Measurements from ENCODE around the gene BSND. TPM values are rescaled to one million over a fixed set of nuclear protein-coding genes. Genes with fewer than 3 reads are reported as not detected.

Gene BSND
- total and polyA plus RNA-seq, 9 donors: 0.10 to 0.46 (median 0.10) TPM; not detected in 6

GRCh38 chr1:55010194-55010886, 11.6 kb downstream of the BSND start:
- Histone ChIP-seq H3K27me3 (no peaks in the 10 kb centered on the region), H3K36me3 (no peaks in the 10 kb centered on the region), H3K4me1 (ENCODE audit: insufficient read depth) (no peaks in the 10 kb centered on the region), H3K9me3 (no peaks in the 10 kb centered on the region), H3K27ac (no peak overlapping the region), H3K4me3 (no peak overlapping the region)
- 82 to 86% (median 86%) methylated on average over 9 of the region's 9 CpGs for WGBS, 3 donors
- DNase-seq: no peak
- intact Hi-C loops (cut with DNase I): no loop called here
- TF ChIP-seq, protein P1, sequence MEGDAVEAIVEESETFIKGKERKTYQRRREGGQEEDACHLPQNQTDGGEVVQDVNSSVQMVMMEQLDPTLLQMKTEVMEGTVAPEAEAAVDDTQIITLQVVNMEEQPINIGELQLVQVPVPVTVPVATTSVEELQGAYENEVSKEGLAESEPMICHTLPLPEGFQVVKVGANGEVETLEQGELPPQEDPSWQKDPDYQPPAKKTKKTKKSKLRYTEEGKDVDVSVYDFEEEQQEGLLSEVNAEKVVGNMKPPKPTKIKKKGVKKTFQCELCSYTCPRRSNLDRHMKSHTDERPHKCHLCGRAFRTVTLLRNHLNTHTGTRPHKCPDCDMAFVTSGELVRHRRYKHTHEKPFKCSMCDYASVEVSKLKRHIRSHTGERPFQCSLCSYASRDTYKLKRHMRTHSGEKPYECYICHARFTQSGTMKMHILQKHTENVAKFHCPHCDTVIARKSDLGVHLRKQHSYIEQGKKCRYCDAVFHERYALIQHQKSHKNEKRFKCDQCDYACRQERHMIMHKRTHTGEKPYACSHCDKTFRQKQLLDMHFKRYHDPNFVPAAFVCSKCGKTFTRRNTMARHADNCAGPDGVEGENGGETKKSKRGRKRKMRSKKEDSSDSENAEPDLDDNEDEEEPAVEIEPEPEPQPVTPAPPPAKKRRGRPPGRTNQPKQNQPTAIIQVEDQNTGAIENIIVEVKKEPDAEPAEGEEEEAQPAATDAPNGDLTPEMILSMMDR (IDR thresholded peaks at IDR 0.05): no peak
- TF ChIP-seq EP300 (IDR thresholded peaks at IDR 0.05) (no peak), POLR2A (IDR thresholded peaks at IDR 0.05) (no peak)

DNA sequence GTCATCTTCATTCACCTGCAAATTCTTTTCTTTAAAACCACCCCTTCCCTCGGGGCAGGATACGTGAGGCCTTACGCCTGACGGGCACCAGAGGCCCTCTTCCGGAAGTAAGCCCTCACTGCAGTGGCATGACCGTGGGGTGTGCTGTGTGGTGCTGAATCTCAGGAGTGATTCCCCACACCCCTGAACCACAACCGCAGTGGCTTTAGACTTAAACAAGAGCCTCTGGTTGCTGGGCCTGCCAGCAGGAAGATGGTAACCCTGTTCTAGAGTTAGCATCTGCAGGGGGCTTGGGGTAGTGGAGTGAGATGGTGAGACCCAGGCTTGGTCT, 12.1 kb downstream of the BSND start:
- H3K4me1 ChIP-seq (ENCODE audit: insufficient read depth): no peaks in the 10 kb centered on the region
- no peaks in the 10 kb centered on the region for H3K9me3 ChIP-seq
- DNase-seq: no peak
- 94 to 97% (median 94%) methylated on average over 7 of the region's 7 CpGs for WGBS, 3 donors
- H3K36me3 ChIP-seq: no peaks in the 10 kb centered on the region
- H3K27me3 ChIP-seq: no peaks in the 10 kb centered on the region
- H3K27ac ChIP-seq: no peak overlapping the region
- TF ChIP-seq POLR2A (IDR thresholded peaks at IDR 0.05): no peak
- TF ChIP-seq, protein P1 (IDR thresholded peaks at IDR 0.05): no peak
- no peak for TF ChIP-seq EP300 (IDR thresholded peaks at IDR 0.05)
- intact Hi-C loops (cut with DNase I): no loop called here
- H3K4me3 ChIP-seq: no peak overlapping the region

DNA sequence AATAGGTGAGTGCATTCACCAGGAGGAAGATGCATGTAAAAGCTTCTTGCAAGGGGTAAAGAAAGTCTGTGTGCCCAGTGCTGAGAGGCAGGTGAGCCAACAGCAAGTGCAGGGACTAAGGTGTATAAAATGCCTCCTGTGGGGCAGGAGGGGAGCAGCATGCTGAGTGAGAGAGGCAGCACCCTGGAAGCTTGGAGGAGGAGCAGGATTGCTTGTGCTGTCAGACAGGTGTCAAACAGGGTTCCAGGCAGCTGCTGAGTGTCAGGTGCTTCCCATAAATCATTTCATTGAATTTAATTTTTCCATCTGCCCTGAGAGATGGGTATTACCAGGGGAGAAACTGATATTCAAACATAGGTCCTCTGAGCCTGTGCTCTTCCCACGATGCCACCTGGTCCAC, 13.9 kb downstream of the BSND start:
- TF ChIP-seq EP300 (IDR thresholded peaks at IDR 0.05) (no peak), POLR2A (IDR thresholded peaks at IDR 0.05) (no peak)
- 75 to 86% (median 81%) methylated on average over 1 of the region's 1 CpG for WGBS, 3 donors
- Histone ChIP-seq H3K36me3 (no peaks in the 10 kb centered on the region), H3K9me3 (no peaks in the 10 kb centered on the region), H3K4me3 (no peak overlapping the region), H3K4me1 (ENCODE audit: insufficient read depth) (no peaks in the 10 kb centered on the region), H3K27me3 (no peaks in the 10 kb centered on the region), H3K27ac (no peak overlapping the region)
- intact Hi-C loops (cut with DNase I): no loop called here
- no peak for DNase-seq

GRCh38 chr1:55015123-55015522, 16.4 kb downstream of the BSND start:
- intact Hi-C loops (cut with DNase I): no loop called here
- no peak for DNase-seq
- H3K27me3 ChIP-seq: no peaks in the 10 kb centered on the region
- H3K36me3 ChIP-seq: no peaks in the 10 kb centered on the region
- no peaks in the 10 kb centered on the region for H3K9me3 ChIP-seq
- no peak overlapping the region for H3K4me3 ChIP-seq
- no peak for TF ChIP-seq EP300 (IDR thresholded peaks at IDR 0.05)
- TF ChIP-seq, protein P1 (IDR thresholded peaks at IDR 0.05): no peak
- TF ChIP-seq POLR2A (IDR thresholded peaks at IDR 0.05): no peak
- 73 to 83% (median 76%) methylated on average over 5 of the region's 5 CpGs for WGBS, 3 donors
- H3K4me1 ChIP-seq (ENCODE audit: insufficient read depth): no peaks in the 10 kb centered on the region
- H3K27ac ChIP-seq: no peak overlapping the region

GRCh38 chr1:55015731-55016620, 17.2 kb downstream of the BSND start:
- no peaks in the 10 kb centered on the region for H3K9me3 ChIP-seq
- no peaks in the 10 kb centered on the region for H3K36me3 ChIP-seq
- intact Hi-C loops (cut with DNase I): no loop called here
- H3K27ac ChIP-seq: no peak overlapping the region
- DNase-seq: no peak
- no peak overlapping the region for H3K4me3 ChIP-seq
- TF ChIP-seq, protein P1 (IDR thresholded peaks at IDR 0.05): no peak
- TF ChIP-seq EP300 (IDR thresholded peaks at IDR 0.05) (no peak), POLR2A (IDR thresholded peaks at IDR 0.05) (no peak)
- H3K4me1 ChIP-seq (ENCODE audit: insufficient read depth): no peaks in the 10 kb centered on the region
- no peaks in the 10 kb centered on the region for H3K27me3 ChIP-seq
- 52 to 55% (median 53%) methylated on average over 12 of the region's 12 CpGs for WGBS, 3 donors

All from ovary (tissue), 9 donors.